Omental fat pad (tissue), 4 donors: ENCODE results near the gene ANKMY1. TPM values are rescaled to one million over a fixed set of nuclear protein-coding genes. Genes with fewer than 3 reads are reported as not detected.

Experiments
- ATAC-seq: fragments of 150-250 bp; one replicate; pipeline ENCODE4 v1.9.1; 2016; ENCODE audit warnings: mild to moderate bottlenecking, moderate library complexity; ENCODE audit not compliant: low FRiP score
- DNase-seq: peaks from one replicate; pipeline ENCODE4 v3.0.0-alpha.2; 2019; ENCODE audit warnings: low spot score
- CTCF ChIP-seq, 3 donors: fragments of 450-650 bp; IDR thresholded peaks; one replicate each; pipeline ENCODE4 v1.5.1; 2016 to 2017; ENCODE audit warnings: antibody characterized with exemption in 3 of 3, mild to moderate bottlenecking in 3 of 3, moderate library complexity in 2 of 3
- total RNA-seq, 4 donors: library from RNA; depleted of rRNA; stranded (reverse); fragments of >200 nt; gene quantifications; one replicate each; pipeline ENCODE4 v1.1.0, GENCODE V29; 2016

The ANKMY1 gene
- total RNA-seq, 4 donors from 2014 or later, result 8.3 to 23.2 (median 16.7) TPM

DNA sequence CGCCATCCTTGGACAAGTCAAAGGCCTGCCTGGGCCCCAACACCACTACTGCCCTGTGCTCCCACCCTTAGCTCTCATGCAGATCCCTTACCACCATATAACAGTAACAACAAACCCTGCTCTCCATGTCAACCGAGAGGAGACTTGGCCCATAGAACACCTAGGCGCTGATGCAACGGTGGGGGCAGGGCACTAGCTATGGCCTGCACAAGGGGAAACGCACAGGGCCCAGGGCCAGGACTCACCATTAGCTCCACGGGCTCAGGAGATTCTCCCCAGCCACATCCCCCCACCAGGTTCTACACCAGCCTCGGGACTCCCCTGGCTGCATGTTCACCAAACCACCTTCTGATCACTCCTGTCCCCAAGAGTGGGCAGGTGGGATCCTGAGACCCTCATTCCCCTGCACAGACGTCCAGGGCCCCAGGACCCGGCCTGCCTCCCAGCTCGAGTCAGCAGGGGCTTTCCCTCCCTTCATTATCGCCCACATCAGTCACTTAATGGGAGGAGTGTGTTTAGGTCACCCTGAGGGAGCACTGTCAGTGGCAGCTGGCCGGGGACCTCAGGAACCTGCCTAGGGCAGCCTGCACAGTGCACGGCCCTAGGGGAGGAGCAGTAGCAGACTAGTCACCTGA lies 29.3 kb downstream of the ANKMY1 start:
- TF ChIP-seq CTCF (IDR thresholded peaks at IDR 0.05), result no peak
- DNase-seq (no peak), ATAC-seq (no peak)

- DNase-seq, result no peak
- ATAC-seq, result no peak
- TF ChIP-seq CTCF (IDR thresholded peaks at IDR 0.05), result no peak
Observed at GRCh38 chr2:240527153-240527750, 30.5 kb downstream of the ANKMY1 start.

DNA sequence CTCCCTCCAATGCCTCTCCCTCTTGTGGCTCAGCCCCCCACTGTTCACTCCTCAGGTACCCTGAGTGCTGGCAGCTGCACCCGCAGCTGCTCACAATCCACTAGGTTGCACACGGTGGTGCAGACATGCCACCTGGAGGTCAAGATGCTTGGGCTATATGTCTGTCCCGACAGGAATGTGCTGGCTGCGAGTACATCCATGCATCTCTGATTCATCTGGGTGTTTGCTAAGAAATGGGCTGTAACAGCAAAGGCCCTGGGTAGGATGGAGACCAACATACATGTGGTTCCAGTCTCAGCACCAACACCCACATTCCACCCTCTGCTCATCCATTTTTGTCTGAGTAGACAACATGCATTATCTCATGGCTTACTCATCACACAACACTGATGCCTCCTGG lies 31.3 kb downstream of the ANKMY1 start:
- no peak for ATAC-seq
- DNase-seq, result no peak
- no peak for TF ChIP-seq CTCF (IDR thresholded peaks at IDR 0.05)

- ATAC-seq (no peak), DNase-seq (no peak)
- TF ChIP-seq CTCF (IDR thresholded peaks at IDR 0.05), result no peak
Observed at GRCh38 chr2:240525802-240526201, 32.0 kb downstream of the ANKMY1 start.

- no peak for TF ChIP-seq CTCF (IDR thresholded peaks at IDR 0.05)
- DNase-seq (no peak), ATAC-seq (no peak)
Observed at GRCh38 chr2:240524963-240525718, 32.6 kb downstream of the ANKMY1 start.

GRCh38 chr2:240523451-240524281 lies 34.1 kb downstream of the ANKMY1 start:
- no peak for ATAC-seq
- TF ChIP-seq CTCF (IDR thresholded peaks at IDR 0.05), result no peak
- no peak for DNase-seq
